Middle frontal gyrus (tissue), 1 donor: ENCODE measurements around the gene VPS13D.

ENCODE experiments used
- DNase-seq: peaks from one replicate; pipeline ENCODE4 v3.0.0-alpha.2; 2015; ENCODE audit warnings: low spot score; ENCODE audit errors: extremely low spot score

Gene VPS13D

GRCh38 chr1:12486059-12486341 is 256.2 kb downstream of the VPS13D start:
- no peak for DNase-seq

- DNase-seq = no peak
These were observed 256.7 kb downstream of the VPS13D start for GRCh38 chr1:12486401-12487005.

GRCh38 chr1:12487520-12487919 is 257.7 kb downstream of the VPS13D start:
- DNase-seq = no peak

- no peak for DNase-seq
These were observed 259.0 kb downstream of the VPS13D start for GRCh38 chr1:12488666-12489354.

- no peak for DNase-seq
These were observed 260.8 kb downstream of the VPS13D start for GRCh38 chr1:12490532-12491142.

GRCh38 chr1:12491656-12492055 is 261.8 kb downstream of the VPS13D start:
- no peak for DNase-seq

- no peak for DNase-seq
These were observed 265.9 kb downstream of the VPS13D start for GRCh38 chr1:12495725-12496124.

- no peak for DNase-seq
These were observed 266.5 kb downstream of the VPS13D start for GRCh38 chr1:12496154-12496961.

- DNase-seq = no peak
These were observed 269.9 kb downstream of the VPS13D start for GRCh38 chr1:12499539-12500240.

- no peak for DNase-seq
These were observed 271.8 kb downstream of the VPS13D start for GRCh38 chr1:12501661-12502060.

- DNase-seq = no peak
These were observed 272.7 kb downstream of the VPS13D start for GRCh38 chr1:12502336-12503109.

- no peak for DNase-seq
These were observed 273.9 kb downstream of the VPS13D start for GRCh38 chr1:12503709-12504108.

- DNase-seq = no peak
These were observed 274.8 kb downstream of the VPS13D start for GRCh38 chr1:12504601-12505000.

GRCh38 chr1:12505231-12505630 is 275.4 kb downstream of the VPS13D start:
- no peak for DNase-seq

GRCh38 chr1:12505639-12506280 is 275.9 kb downstream of the VPS13D start:
- DNase-seq = no peak

GRCh38 chr1:12506281-12507280 is 276.8 kb downstream of the VPS13D start:
- DNase-seq = no peak

- no peak for DNase-seq
These were observed 277.8 kb downstream of the VPS13D start for GRCh38 chr1:12507631-12508030.

- DNase-seq = no peak
These were observed 279.0 kb downstream of the VPS13D start for GRCh38 chr1:12508849-12509248.

- no peak for DNase-seq
These were observed 281.3 kb downstream of the VPS13D start for GRCh38 chr1:12511128-12511484.
